Memory B cell (primary cell): ENCODE measurements around the gene TEX36.
"Not testable (repeated sequence)": the region's sequence is repeated elsewhere in the genome, so short reads cannot be mapped to it uniquely, and the experiment has no call there.

ENCODE experiments used
- ATAC-seq: fragments of 150-1000 bp; cut with Tn5 transposase; 2 replicates; pipeline ENCODE4 v1.10.0; 2021; ENCODE audit warnings: low read depth, mild to moderate bottlenecking, moderate library complexity
- DNase-seq, 2 donors: peaks; one replicate each; pipeline ENCODE4 v3.0.0; 2022; ENCODE audit warnings: low spot score in 2 of 2
- H3K27ac Mint-ChIP-seq: one replicate; pipeline ENCODE4 v1.8.0; 2022; ENCODE audit warnings: mild to moderate bottlenecking, moderate library complexity, mixed read lengths
- H3K27me3 Mint-ChIP-seq: one replicate; pipeline ENCODE4 v1.8.0; 2022; ENCODE audit warnings: mixed read lengths
- H3K36me3 Mint-ChIP-seq: one replicate; pipeline ENCODE4 v1.8.0; 2022; ENCODE audit warnings: mild to moderate bottlenecking, mixed read lengths
- H3K4me1 Mint-ChIP-seq: one replicate; pipeline ENCODE4 v1.8.0; 2022; ENCODE audit warnings: mixed read lengths
- H3K4me3 Mint-ChIP-seq: one replicate; pipeline ENCODE4 v1.8.0; 2022; ENCODE audit warnings: mild to moderate bottlenecking, moderate library complexity, mixed read lengths
- H3K9me3 Mint-ChIP-seq: one replicate; pipeline ENCODE4 v1.8.0; 2022; ENCODE audit warnings: mixed read lengths

Gene TEX36

GRCh38 chr10:125633517-125633999 lies 49.4 kb downstream of the TEX36 start:
- Mint-ChIP-seq H3K36me3 (no peaks in the 10 kb centered on the region), H3K9me3 (no peaks in the 10 kb centered on the region), H3K4me1 (no peaks in the 10 kb centered on the region), H3K27me3 (peaks cover 5% of the 10 kb centered on the region), H3K27ac (no peak overlapping the region), H3K4me3 (no peak overlapping the region)
- ATAC-seq: no peak
- no peak for DNase-seq

GRCh38 chr10:125631806-125632205 lies 51.2 kb downstream of the TEX36 start:
- DNase-seq (no peak), ATAC-seq (no peak)
- H3K27me3 Mint-ChIP-seq: peaks cover 3% of the 10 kb centered on the region
- no peaks in the 10 kb centered on the region for H3K9me3 Mint-ChIP-seq
- H3K4me3 Mint-ChIP-seq: no peak overlapping the region
- H3K4me1 Mint-ChIP-seq: no peaks in the 10 kb centered on the region
- no peaks in the 10 kb centered on the region for H3K36me3 Mint-ChIP-seq
- no peak overlapping the region for H3K27ac Mint-ChIP-seq

GRCh38 chr10:125629758-125630376 lies 53.1 kb downstream of the TEX36 start:
- Mint-ChIP-seq H3K36me3 (no peaks in the 10 kb centered on the region), H3K27ac (no peak overlapping the region), H3K4me1 (no peaks in the 10 kb centered on the region), H3K4me3 (no peak overlapping the region), H3K27me3 (peaks cover 3% of the 10 kb centered on the region), H3K9me3 (no peaks in the 10 kb centered on the region)
- no peak for ATAC-seq
- DNase-seq: no peak

GRCh38 chr10:125628104-125629049 lies 54.6 kb downstream of the TEX36 start:
- Mint-ChIP-seq H3K27me3 (peaks cover 3% of the 10 kb centered on the region), H3K9me3 (no peaks in the 10 kb centered on the region), H3K4me1 (no peaks in the 10 kb centered on the region), H3K36me3 (no peaks in the 10 kb centered on the region), H3K4me3 (no peak overlapping the region), H3K27ac (no peak overlapping the region)
- DNase-seq (no peak), ATAC-seq (no peak)

GRCh38 chr10:125627646-125628045 lies 55.3 kb downstream of the TEX36 start:
- no peaks in the 10 kb centered on the region for H3K4me1 Mint-ChIP-seq
- H3K9me3 Mint-ChIP-seq: no peaks in the 10 kb centered on the region
- DNase-seq: no peak
- ATAC-seq: no peak
- no peak overlapping the region for H3K27ac Mint-ChIP-seq
- H3K27me3 Mint-ChIP-seq: peaks cover 3% of the 10 kb centered on the region
- H3K4me3 Mint-ChIP-seq: no peak overlapping the region
- H3K36me3 Mint-ChIP-seq: no peaks in the 10 kb centered on the region

GRCh38 chr10:125626671-125627070 lies 56.3 kb downstream of the TEX36 start:
- no peaks in the 10 kb centered on the region for H3K36me3 Mint-ChIP-seq
- no peak overlapping the region for H3K4me3 Mint-ChIP-seq
- H3K9me3 Mint-ChIP-seq: peaks cover 3% of the 10 kb centered on the region
- peaks cover 5% of the 10 kb centered on the region for H3K27me3 Mint-ChIP-seq
- ATAC-seq: no peak
- no peak for DNase-seq
- no peaks in the 10 kb centered on the region for H3K4me1 Mint-ChIP-seq
- no peak overlapping the region for H3K27ac Mint-ChIP-seq

- DNase-seq: no peak
- Mint-ChIP-seq H3K4me1 (no peaks in the 10 kb centered on the region), H3K27me3 (peaks cover 5% of the 10 kb centered on the region), H3K27ac (no peak overlapping the region), H3K4me3 (no peak overlapping the region), H3K36me3 (no peaks in the 10 kb centered on the region), H3K9me3 (peaks cover 3% of the 10 kb centered on the region)
- ATAC-seq: no peak
Measured at GRCh38 chr10:125625586-125625985, 57.4 kb downstream of the TEX36 start.

- ATAC-seq: no peak
- no peaks in the 10 kb centered on the region for H3K36me3 Mint-ChIP-seq
- H3K4me3 Mint-ChIP-seq: no peak overlapping the region
- no peak for DNase-seq
- H3K4me1 Mint-ChIP-seq: no peaks in the 10 kb centered on the region
- peaks cover 3% of the 10 kb centered on the region for H3K9me3 Mint-ChIP-seq
- H3K27me3 Mint-ChIP-seq: peaks cover 5% of the 10 kb centered on the region
- H3K27ac Mint-ChIP-seq: no peak overlapping the region
Measured at GRCh38 chr10:125624800-125625199, 58.2 kb downstream of the TEX36 start.

- ATAC-seq (no peak), DNase-seq (no peak)
- Mint-ChIP-seq H3K27ac (no peak overlapping the region), H3K27me3 (peaks cover 2% of the 10 kb centered on the region), H3K4me1 (no peaks in the 10 kb centered on the region), H3K9me3 (peaks cover 3% of the 10 kb centered on the region), H3K36me3 (no peaks in the 10 kb centered on the region), H3K4me3 (no peak overlapping the region)
Measured at GRCh38 chr10:125621052-125621451, 61.9 kb downstream of the TEX36 start.

- H3K36me3 Mint-ChIP-seq: no peaks in the 10 kb centered on the region
- no peak for DNase-seq
- no peak overlapping the region for H3K4me3 Mint-ChIP-seq
- no peaks in the 10 kb centered on the region for H3K4me1 Mint-ChIP-seq
- no peak for ATAC-seq
- peaks cover 3% of the 10 kb centered on the region for H3K9me3 Mint-ChIP-seq
- H3K27me3 Mint-ChIP-seq: peaks cover 2% of the 10 kb centered on the region
- H3K27ac Mint-ChIP-seq: no peak overlapping the region
Measured at GRCh38 chr10:125620401-125620800, 62.6 kb downstream of the TEX36 start.

- H3K9me3 Mint-ChIP-seq, H3K27ac Mint-ChIP-seq, H3K4me1 Mint-ChIP-seq, H3K4me3 Mint-ChIP-seq, DNase-seq, ATAC-seq, H3K36me3 Mint-ChIP-seq, H3K27me3 Mint-ChIP-seq: not testable (repeated sequence)
Measured at GRCh38 chr10:125613062-125613461, 69.9 kb downstream of the TEX36 start.

GRCh38 chr10:125611756-125612155 lies 71.2 kb downstream of the TEX36 start:
- H3K9me3 Mint-ChIP-seq: peaks cover 5% of the 10 kb centered on the region
- H3K36me3 Mint-ChIP-seq: no peaks in the 10 kb centered on the region
- H3K4me1 Mint-ChIP-seq: no peaks in the 10 kb centered on the region
- H3K4me3 Mint-ChIP-seq: no peak overlapping the region
- H3K27ac Mint-ChIP-seq: no peak overlapping the region
- DNase-seq (no peak), ATAC-seq (no peak)
- no peaks in the 10 kb centered on the region for H3K27me3 Mint-ChIP-seq

- no peaks in the 10 kb centered on the region for H3K36me3 Mint-ChIP-seq
Measured at GRCh38 chr10:125611216-125611615, 71.7 kb downstream of the TEX36 start.

GRCh38 chr10:125609859-125610258 lies 73.1 kb downstream of the TEX36 start:
- no peak overlapping the region for H3K27ac Mint-ChIP-seq
- peaks cover 5% of the 10 kb centered on the region for H3K9me3 Mint-ChIP-seq
- H3K4me3 Mint-ChIP-seq: no peak overlapping the region
- H3K4me1 Mint-ChIP-seq: no peaks in the 10 kb centered on the region
- peaks cover 3% of the 10 kb centered on the region for H3K27me3 Mint-ChIP-seq
- no peaks in the 10 kb centered on the region for H3K36me3 Mint-ChIP-seq
- no peak for ATAC-seq
- DNase-seq: no peak

More at GRCh38 chr10:125611216-125611615, 71.7 kb downstream of the TEX36 start:
- Mint-ChIP-seq H3K4me1 (no peaks in the 10 kb centered on the region), H3K9me3 (peaks cover 5% of the 10 kb centered on the region), H3K27ac (no peak overlapping the region), H3K4me3 (no peak overlapping the region), H3K27me3 (no peaks in the 10 kb centered on the region)
- ATAC-seq (no peak), DNase-seq (no peak)
